Left ventricle myocardium superior (tissue), 1 donor: Measurements from ENCODE around the gene STAP2. TPM values are rescaled to one million over a fixed set of nuclear protein-coding genes. Genes with fewer than 3 reads are reported as not detected.

Experiments
- ATAC-seq: fragments of 200-7000 bp; cut with Tn5 transposase; one replicate; pipeline ENCODE4 v1.9.1; 2020; ENCODE audit warnings: mild to moderate bottlenecking, moderate library complexity
- DNase-seq: peaks from one replicate; pipeline ENCODE4 v3.0.0-alpha.2; 2020
- intact Hi-C: fragments of 100-400 bp; cut with micrococcal nuclease; formaldehyde crosslinking; loops from one replicate; pipeline ENCODE4 v1.11.0; 2022
- total RNA-seq: library from RNA; stranded (reverse); fragmentation: NEBNext Ultra II Directional; extraction: Animal tissue kit (Norgen Biotek cat#: 25700); gene quantifications from one replicate; pipeline ENCODE4 v1.2.1, GENCODE V29; 2021
- donor health status: DM: no; HTN: yes; CAD: no; lungs with severe emphysema.

The STAP2 gene
- total RNA-seq, 1 donor from 2014 or later = 4.2 TPM

- intact Hi-C loops = no loop called here
- DNase-seq (no peak), ATAC-seq (no peak)
Observed at GRCh38 chr19:4316956-4317355, 21.7 kb downstream of the STAP2 start.

DNA sequence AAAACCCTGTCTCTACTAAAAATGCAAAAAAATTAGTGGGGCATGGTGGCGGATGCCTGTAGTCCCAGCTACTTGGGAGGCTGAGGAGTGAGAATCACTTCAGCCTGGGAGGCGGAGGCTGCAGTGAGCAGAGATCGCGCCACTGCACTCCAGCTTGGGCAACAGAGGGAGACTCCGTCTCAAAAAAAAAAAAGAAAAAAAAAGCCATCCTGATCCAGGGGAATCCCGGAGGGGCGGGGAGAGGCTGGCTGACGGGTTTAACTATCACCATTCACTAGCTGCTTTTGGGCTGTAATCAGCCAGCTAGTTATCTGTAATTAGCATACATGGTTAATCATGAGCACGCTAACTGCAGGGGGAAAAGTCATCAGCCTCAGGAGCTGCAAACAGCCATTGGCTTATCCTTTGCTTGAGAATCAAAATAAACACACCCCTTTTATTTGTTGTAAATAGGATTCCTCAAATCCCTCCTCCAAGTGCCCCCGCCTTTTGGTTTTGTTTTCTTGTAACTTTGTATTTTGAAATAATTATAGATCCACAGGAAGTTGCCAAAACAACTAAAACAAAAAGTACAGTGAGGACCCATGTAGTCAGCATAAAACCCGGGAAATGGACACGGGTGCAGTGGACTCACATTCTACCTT lies 24.7 kb downstream of the STAP2 start:
- intact Hi-C loops = no loop called here
- DNase-seq (no peak), ATAC-seq (no peak)

- intact Hi-C loops = no loop called here
- DNase-seq (no peak), ATAC-seq (no peak)
Observed at GRCh38 chr19:4310247-4311121, 28.1 kb downstream of the STAP2 start.

- ATAC-seq = no peak
- intact Hi-C loops = no loop called here
- DNase-seq = no peak
Observed at GRCh38 chr19:4305659-4306058, 33.0 kb downstream of the STAP2 start.

DNA sequence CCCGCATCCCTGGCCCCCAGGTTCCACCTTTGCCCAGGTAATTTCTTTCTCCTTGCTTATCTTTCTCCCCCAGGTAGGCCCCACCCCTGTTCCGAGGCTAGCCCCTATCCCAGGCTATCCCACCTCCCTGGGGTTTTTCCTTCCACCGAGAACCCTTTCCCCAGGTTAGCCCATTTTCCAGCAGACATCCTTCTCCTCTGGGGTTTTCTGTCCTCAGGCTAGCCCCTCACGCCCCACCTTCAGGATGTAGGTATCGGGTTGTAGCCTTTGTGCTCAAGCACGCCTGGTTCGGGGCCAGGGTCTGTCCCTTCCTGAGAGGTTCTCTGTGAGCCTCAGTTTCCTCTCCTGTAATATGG lies 33.4 kb downstream of the STAP2 start:
- DNase-seq (no peak), ATAC-seq (no peak)
- intact Hi-C loops = no loop called here

GRCh38 chr19:4304538-4305256 lies 33.9 kb downstream of the STAP2 start, which contains the start of gene FSD1:
Gene FSD1, plus strand, starts transcription at chr19:4304598. Its CDS starts 149 bp downstream, at chr19:4304747.
- peak; percentile 51 for DNase-seq
- no peak for ATAC-seq
- intact Hi-C loops = no loop called here

DNA sequence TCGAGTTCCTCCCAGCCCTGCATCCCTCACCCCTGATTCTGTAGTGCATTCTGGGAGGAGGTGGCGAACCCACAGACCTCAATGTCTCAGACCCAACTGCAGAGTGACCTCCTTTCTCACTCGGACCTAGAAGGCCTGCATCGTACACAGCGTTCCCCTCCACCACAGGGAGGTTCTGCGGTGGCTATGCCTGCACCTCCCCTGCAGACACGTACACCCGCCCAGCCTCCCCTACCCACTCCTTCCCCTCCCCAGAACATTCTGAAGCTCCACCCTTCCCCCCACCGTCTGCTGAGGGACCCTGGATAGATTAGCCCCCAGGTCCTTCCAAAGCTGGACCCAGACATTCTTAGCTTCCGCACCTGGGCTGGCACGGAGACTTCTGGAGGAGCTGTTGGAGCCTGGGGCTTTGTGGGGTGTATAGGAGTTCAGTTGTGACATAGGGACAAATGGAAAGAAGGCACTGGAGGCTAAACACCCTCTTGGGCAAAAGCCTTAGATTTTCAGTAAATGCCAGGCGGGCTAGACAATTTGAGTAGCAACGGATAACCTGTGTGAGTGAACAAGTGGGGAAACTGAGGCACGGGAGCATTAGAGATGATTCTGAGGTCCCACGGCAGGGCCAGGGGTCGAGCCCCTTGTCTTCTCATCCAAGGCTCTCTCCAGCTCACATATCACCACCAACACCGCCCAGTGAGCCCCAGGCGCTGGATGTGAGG lies 34.6 kb downstream of the STAP2 start:
- DNase-seq = no peak
- no peak for ATAC-seq
- intact Hi-C loops = no loop called here

GRCh38 chr19:4302243-4302640 lies 36.4 kb downstream of the STAP2 start, which contains the start of gene TMIGD2:
Gene TMIGD2, minus strand, starts transcription at chr19:4302389. Its CDS starts 4 bp downstream, at chr19:4302385.
- intact Hi-C loops = no loop called here
- ATAC-seq (no peak), DNase-seq (no peak)

- DNase-seq = no peak
- ATAC-seq = no peak
- intact Hi-C loops = no loop called here
Observed at GRCh38 chr19:4301590-4302242, 36.9 kb downstream of the STAP2 start.

GRCh38 chr19:4300589-4300988 lies 38.0 kb downstream of the STAP2 start:
- intact Hi-C loops = no loop called here
- no peak for ATAC-seq
- no peak for DNase-seq

- intact Hi-C loops = no loop called here
- ATAC-seq (no peak), DNase-seq (no peak)
Observed at GRCh38 chr19:4298810-4299550, 39.6 kb downstream of the STAP2 start.

DNA sequence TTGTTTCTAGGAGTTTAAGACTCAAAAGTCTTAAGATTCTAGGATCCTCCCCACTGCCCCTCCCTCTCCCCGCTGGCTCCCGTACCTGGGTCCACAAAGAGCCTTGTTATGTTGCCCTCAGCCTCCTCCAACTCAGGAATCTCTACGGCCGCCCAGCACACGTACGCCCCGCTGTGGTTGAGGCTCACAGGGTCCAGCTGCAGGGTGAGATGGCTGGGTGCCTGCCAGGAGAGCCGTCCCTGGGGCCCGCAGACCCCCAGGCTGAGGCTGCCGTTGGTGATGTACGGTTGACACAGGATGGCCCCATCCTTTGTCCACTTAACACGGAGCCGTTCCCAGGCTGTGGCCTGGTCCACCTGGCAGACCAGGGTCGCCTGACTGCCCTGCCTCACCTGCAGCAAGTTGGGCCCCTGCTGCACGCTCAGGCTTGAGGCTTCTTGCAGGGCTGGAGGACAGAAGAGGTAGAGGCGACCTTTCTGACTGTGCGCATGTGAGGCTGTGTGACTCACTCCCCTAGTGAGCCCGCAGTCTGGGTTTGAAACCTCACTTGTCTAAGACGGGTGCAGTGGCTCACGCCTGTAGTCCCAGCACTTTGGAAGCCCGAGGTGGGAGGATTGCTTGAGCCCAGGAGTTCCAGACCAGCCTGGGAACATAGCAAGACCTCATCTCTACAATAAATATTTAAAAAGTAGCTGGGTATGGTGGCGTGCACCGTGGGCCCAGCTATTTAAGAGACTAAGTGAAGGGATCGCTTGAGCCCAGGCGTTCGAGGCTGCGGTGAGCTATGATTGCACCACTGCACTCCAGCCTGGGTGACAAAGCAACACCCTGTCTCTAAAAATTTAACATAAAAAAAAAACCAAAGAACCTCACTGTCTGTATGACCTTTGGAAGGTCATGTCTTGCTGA lies 40.5 kb downstream of the STAP2 start:
- ATAC-seq = no peak
- intact Hi-C loops = no loop called here
- DNase-seq = no peak

GRCh38 chr19:4295972-4296771 lies 42.5 kb downstream of the STAP2 start:
- intact Hi-C loops = no loop called here
- ATAC-seq (no peak), DNase-seq (no peak)

DNA sequence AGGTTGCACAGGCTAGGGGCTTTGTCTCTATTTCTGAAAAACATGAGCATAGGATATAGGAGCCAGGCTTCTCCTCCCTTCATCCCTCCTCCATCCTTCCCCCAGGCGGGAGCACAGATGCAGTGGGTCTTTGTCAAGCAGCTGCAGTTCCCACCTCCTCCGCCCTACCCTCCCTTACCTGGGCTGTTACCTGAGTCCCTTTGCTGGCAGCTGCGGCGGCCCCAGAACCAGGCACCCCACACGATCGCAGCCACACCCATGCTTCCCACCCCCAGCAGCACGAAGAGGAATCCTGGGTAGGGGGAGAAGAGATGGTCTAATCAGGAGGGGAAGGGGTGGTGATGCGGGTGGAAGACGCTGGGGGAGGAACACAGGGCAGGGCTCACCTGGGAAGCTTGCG lies 44.2 kb downstream of the STAP2 start:
- ATAC-seq (no peak), DNase-seq (no peak)
- intact Hi-C loops = no loop called here

DNA sequence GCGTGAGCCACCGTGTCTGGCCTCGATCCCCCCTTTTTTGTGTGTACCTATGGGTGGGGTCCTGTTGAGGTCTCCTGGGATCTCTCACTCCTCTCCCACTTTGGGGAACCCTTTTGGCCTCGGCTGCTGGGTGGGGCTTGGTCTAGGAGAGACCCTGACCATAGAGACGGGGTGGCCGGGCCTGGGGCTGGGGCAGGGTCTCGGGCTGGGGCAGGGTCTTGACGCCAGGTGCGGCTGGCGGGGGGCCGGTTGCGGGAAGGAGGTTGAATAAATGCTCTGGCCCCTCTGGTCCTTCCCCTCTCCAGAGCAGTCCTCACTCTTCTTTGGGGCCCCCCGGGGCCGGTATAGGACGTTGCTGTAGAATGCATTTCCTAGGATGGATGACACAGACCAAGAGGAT lies 46.1 kb downstream of the STAP2 start:
- no peak for ATAC-seq
- DNase-seq = no peak
- intact Hi-C loops = no loop called here

DNA sequence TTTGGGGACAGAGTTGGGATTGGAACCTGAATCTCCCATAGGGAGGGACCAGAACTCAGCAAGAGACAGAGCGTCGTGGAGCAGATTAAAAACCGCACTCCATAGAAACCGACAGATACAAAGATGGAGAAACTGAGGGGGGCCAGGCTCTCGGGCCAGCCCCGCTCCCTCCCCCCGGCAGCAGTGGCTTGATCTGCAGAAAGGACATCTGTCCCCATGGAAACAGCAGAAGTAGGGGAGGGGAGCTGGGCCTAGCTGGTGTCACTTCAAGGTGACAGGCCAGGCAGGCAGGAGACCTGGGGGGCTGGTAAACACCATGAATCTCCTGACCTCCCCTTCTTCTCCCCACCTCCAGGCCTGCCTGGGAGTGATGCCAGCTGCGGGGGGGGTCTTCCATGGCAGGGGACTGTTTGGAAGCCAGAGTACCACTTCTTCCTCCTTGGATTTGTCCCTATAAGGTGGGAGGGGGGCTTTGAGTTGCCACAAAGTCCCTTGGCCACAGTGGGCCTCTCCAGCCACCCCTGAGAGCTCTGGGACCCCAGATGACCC lies 47.4 kb downstream of the STAP2 start:
- DNase-seq (no peak), ATAC-seq (no peak)
- intact Hi-C loops = no loop called here
